ENCODE data around the gene TAS1R1. TPM values are rescaled to one million over a fixed set of nuclear protein-coding genes. Genes with fewer than 3 reads are reported as not detected.
A peak's percentile ranks its signal among the peaks of the same experiment; 100 is the strongest.

Gene TAS1R1
- polyA plus RNA-seq, 1 donor from 2014 or later, result not detected

DNA sequence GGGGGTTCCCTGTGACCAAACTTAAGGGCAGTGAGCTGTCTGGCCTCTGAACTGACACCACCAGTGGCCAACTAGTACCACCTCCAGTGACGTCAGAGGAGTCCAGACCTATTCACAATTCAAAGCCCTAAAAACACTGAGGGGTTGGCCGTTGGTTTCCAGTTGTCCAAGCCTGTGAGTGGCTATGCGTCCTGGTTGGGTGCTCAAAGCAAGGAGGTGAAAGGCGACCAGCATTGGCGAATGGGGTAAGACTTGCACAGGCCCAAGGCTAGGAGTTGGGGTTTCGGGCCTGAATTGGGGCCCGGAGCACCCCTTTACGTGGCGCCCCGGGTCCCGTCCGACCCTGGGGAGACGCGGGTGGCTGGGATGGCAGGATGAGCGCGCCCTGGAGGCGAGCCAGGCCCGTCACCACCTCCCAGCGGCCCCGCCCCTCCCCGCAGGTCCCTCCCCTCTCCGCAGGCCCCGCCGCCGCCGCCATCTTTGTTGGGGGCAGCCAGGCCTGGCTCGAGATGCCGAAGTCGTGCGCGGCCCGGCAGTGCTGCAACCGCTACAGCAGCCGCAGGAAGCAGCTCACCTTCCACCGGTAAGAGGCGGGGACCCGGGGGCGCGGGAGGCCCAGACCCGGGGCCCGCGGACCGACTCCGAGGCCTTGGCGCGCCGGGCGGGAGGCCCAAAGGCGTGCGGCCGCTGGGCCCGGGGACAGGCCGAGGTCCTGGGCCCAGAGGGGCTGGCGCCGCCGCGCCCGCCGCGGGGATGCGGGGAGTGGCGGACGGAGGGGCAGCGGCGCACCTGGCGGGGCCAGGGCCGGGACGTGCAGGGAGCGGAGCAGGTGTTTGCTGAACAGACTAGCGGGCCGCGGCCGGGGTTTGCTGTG lies 69.8 kb downstream of the TAS1R1 start, which contains the start of gene THAP3:
Gene THAP3, plus strand, starts transcription at position 159 of the 874 bp plus-strand sequence. Its CDS starts 351 bp downstream, at position 510.
- Histone ChIP-seq H3K9me3 (ENCODE audit: low read length) (no peaks in the 10 kb centered on the region), H3K9me2 (ENCODE audit: insufficient read depth, low read length) (no peaks in the 10 kb centered on the region), H2AFZ (ENCODE audit: low read depth, low read length) (peak within 1 kb of the TSS; percentile 45), H3K79me2 (replicated peaks; ENCODE audit: insufficient read depth, low read length) (peaks cover 17% of the 10 kb centered on the region), H3F3A (ENCODE audit: insufficient read depth, low read length, poor library complexity, severe bottlenecking) (no peaks in the 10 kb centered on the region), H3K36me3 (ENCODE audit: insufficient read depth, low read length) (no peaks in the 10 kb centered on the region), H3K4me3 (ENCODE audit: low read length) (peak within 1 kb of the TSS; percentile 94), H3K4me2 (ENCODE audit: low read length) (peak within 1 kb of the TSS; percentile 59), H3K27ac (ENCODE audit: low read length) (peak within 1 kb of the TSS; percentile 48), H3K27me3 (ENCODE audit: insufficient read depth, low read depth, low read length) (no peaks in the 10 kb centered on the region), H3K9ac (ENCODE audit: low read length) (peak within 1 kb of the TSS; percentile 83), H4K20me1 (ENCODE audit: insufficient read depth) (no peaks in the 10 kb centered on the region)
- TF ChIP-seq, protein P1, sequence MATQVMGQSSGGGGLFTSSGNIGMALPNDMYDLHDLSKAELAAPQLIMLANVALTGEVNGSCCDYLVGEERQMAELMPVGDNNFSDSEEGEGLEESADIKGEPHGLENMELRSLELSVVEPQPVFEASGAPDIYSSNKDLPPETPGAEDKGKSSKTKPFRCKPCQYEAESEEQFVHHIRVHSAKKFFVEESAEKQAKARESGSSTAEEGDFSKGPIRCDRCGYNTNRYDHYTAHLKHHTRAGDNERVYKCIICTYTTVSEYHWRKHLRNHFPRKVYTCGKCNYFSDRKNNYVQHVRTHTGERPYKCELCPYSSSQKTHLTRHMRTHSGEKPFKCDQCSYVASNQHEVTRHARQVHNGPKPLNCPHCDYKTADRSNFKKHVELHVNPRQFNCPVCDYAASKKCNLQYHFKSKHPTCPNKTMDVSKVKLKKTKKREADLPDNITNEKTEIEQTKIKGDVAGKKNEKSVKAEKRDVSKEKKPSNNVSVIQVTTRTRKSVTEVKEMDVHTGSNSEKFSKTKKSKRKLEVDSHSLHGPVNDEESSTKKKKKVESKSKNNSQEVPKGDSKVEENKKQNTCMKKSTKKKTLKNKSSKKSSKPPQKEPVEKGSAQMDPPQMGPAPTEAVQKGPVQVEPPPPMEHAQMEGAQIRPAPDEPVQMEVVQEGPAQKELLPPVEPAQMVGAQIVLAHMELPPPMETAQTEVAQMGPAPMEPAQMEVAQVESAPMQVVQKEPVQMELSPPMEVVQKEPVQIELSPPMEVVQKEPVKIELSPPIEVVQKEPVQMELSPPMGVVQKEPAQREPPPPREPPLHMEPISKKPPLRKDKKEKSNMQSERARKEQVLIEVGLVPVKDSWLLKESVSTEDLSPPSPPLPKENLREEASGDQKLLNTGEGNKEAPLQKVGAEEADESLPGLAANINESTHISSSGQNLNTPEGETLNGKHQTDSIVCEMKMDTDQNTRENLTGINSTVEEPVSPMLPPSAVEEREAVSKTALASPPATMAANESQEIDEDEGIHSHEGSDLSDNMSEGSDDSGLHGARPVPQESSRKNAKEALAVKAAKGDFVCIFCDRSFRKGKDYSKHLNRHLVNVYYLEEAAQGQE (IDR thresholded peaks at IDR 0.05; ENCODE audit: borderline replicate concordance), result no peak
- peak; percentile 72 for TF ChIP-seq MXI1 (conservative IDR thresholded peaks at IDR 0.05; ENCODE audit: poor library complexity, severe bottlenecking)
- TF ChIP-seq SMC3 (conservative IDR thresholded peaks at IDR 0.05; ENCODE audit: poor library complexity), result peak; percentile 47
- no peak for TF ChIP-seq EP300 (conservative IDR thresholded peaks at IDR 0.05; ENCODE audit: poor library complexity, severe bottlenecking)
- no peak for TF ChIP-seq EZH2 (IDR thresholded peaks at IDR 0.05; ENCODE audit: borderline replicate concordance, insufficient read depth, low read length, poor library complexity, severe bottlenecking)
- TF ChIP-seq, protein P2, sequence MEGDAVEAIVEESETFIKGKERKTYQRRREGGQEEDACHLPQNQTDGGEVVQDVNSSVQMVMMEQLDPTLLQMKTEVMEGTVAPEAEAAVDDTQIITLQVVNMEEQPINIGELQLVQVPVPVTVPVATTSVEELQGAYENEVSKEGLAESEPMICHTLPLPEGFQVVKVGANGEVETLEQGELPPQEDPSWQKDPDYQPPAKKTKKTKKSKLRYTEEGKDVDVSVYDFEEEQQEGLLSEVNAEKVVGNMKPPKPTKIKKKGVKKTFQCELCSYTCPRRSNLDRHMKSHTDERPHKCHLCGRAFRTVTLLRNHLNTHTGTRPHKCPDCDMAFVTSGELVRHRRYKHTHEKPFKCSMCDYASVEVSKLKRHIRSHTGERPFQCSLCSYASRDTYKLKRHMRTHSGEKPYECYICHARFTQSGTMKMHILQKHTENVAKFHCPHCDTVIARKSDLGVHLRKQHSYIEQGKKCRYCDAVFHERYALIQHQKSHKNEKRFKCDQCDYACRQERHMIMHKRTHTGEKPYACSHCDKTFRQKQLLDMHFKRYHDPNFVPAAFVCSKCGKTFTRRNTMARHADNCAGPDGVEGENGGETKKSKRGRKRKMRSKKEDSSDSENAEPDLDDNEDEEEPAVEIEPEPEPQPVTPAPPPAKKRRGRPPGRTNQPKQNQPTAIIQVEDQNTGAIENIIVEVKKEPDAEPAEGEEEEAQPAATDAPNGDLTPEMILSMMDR (IDR thresholded peaks at IDR 0.05; ENCODE audit: poor library complexity, severe bottlenecking), result peak; percentile 66
- peak; percentile 32 for TF ChIP-seq RAD21 (conservative IDR thresholded peaks at IDR 0.05)
- TF ChIP-seq POLR2AphosphoS5 (IDR thresholded peaks at IDR 0.05), result peak; percentile 79
- TF ChIP-seq TAF1 (IDR thresholded peaks at IDR 0.05; ENCODE audit: low read depth), result no peak

DNA sequence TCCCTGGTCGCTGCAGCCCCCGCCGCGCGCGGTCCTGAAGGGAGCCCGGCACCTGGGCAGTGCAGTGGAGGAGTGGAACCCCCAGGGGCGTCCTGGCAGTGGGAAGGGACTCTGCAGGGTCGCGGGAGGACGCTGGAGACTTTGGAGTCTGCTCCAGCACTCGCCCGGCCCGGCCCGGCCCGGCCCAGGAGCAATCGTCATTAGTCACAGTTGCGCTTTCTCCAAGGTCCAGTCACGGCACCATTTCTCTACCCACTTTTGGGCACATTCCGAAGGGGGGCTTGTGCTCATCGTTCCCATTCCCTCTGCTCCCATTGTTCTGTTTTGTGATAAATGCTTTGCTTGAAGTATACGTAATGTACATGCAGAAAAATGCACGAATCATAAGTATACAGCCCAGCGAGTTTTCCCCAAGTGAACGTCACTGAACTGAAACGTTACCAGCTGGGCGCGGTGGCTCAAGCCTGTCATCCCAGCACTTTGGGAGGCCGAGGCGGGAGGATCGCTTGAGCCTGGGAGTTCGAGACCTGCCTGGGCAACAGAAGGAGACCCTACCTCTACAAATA lies 70.6 kb downstream of the TAS1R1 start:
- Histone ChIP-seq H3K36me3 (ENCODE audit: insufficient read depth, low read length) (no peaks in the 10 kb centered on the region), H3K27me3 (ENCODE audit: insufficient read depth, low read depth, low read length) (no peaks in the 10 kb centered on the region), H3K4me3 (ENCODE audit: low read length) (peak overlapping the region; percentile 94), H3K79me2 (replicated peaks; ENCODE audit: insufficient read depth, low read length) (peaks cover 17% of the 10 kb centered on the region), H3K27ac (ENCODE audit: low read length) (peak overlapping the region; percentile 39), H3K9me3 (ENCODE audit: low read length) (no peaks in the 10 kb centered on the region), H3K9ac (ENCODE audit: low read length) (peak overlapping the region; percentile 83), H4K20me1 (ENCODE audit: insufficient read depth) (no peaks in the 10 kb centered on the region), H2AFZ (ENCODE audit: low read depth, low read length) (peak overlapping the region; percentile 45), H3F3A (ENCODE audit: insufficient read depth, low read length, poor library complexity, severe bottlenecking) (no peaks in the 10 kb centered on the region), H3K9me2 (ENCODE audit: insufficient read depth, low read length) (no peaks in the 10 kb centered on the region), H3K4me2 (ENCODE audit: low read length) (peak overlapping the region; percentile 59)
- TF ChIP-seq SMC3 (conservative IDR thresholded peaks at IDR 0.05; ENCODE audit: poor library complexity), result no peak

Measured in neural cell (in vitro differentiated cells).